ENCODE results near the gene MYCBP2.
"Not testable (repeated sequence)": the region's sequence is repeated elsewhere in the genome, so short reads cannot be mapped to it uniquely, and the experiment has no call there.

GRCh38 chr13:77285632-77286031 is 41.3 kb downstream of the MYCBP2 start:
- not testable (repeated sequence) for TF ChIP-seq CTCF (IDR thresholded peaks at IDR 0.05; ENCODE audit: low read depth, low read length, missing input control); ZBTB33 (IDR thresholded peaks at IDR 0.05); MAX (IDR thresholded peaks at IDR 0.05)

Data from liver (tissue), 2 donors.